Endothelial cell of umbilical vein (primary cell): Measurements from ENCODE around the gene CDH1.

Experiments
- EZH2 ChIP-seq: IDR thresholded peaks from 2 replicates; pipeline ENCODE4 v1.6.1; 2012; ENCODE audit warnings: borderline replicate concordance, low read depth, mild to moderate bottlenecking, moderate library complexity, low read length, inconsistent platforms; ENCODE audit not compliant: severe bottlenecking
- POLR2AphosphoS5 ChIP-seq: IDR thresholded peaks from 2 replicates; pipeline ENCODE4 v1.6.1; 2012; ENCODE audit warnings: low read depth, mild to moderate bottlenecking, control low read depth, low read length, moderate library complexity; ENCODE audit not compliant: insufficient read depth
- TF ChIP-seq, protein P1 (sequence below), 2 donors: IDR thresholded peaks; 1 replicate in 1 of 2; 2 replicates in 1 of 2; pipeline ENCODE4 v1.5.1; 2011; ENCODE audit warnings: low read length in 2 of 2, mild to moderate bottlenecking in 2 of 2, moderate library complexity in 2 of 2, control low read depth in 1 of 2, inconsistent platforms in 1 of 2, low read depth in 1 of 2; ENCODE audit not compliant: insufficient read depth in 1 of 2; ENCODE audit errors: extremely low read depth in 1 of 2

DNA sequence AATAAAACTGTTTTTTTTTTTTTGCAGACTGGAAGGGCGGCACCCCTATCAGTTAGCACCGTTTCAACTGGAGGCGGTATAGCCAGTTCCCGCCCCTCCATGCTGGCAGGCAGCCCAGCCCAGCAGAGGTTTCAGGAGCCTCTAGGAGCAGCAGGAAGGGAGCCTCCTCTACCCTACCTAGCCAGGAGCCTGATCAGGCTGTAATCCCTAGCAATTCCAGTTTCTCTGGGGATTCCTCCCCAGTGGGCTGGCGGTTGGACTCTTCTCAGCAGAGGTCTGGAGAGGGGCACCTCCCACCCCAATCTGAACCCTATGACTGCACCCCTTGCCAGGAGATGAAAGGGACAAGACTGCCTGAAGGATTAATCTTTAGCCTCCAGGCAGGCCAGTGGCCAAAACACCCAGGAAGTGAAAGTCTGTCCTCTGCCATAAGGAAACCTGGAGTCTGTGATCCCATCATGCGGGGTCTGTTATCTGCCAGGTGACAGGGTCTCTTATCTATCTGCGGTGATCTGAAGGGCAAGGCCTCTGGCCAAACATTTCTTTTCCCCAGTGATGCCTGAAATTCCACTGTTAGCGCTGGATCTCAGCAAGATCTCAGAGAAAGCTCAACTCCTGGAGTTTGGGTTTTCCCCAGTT, 4.9 kb upstream of the CDH1 start:
- TF ChIP-seq, protein P1, sequence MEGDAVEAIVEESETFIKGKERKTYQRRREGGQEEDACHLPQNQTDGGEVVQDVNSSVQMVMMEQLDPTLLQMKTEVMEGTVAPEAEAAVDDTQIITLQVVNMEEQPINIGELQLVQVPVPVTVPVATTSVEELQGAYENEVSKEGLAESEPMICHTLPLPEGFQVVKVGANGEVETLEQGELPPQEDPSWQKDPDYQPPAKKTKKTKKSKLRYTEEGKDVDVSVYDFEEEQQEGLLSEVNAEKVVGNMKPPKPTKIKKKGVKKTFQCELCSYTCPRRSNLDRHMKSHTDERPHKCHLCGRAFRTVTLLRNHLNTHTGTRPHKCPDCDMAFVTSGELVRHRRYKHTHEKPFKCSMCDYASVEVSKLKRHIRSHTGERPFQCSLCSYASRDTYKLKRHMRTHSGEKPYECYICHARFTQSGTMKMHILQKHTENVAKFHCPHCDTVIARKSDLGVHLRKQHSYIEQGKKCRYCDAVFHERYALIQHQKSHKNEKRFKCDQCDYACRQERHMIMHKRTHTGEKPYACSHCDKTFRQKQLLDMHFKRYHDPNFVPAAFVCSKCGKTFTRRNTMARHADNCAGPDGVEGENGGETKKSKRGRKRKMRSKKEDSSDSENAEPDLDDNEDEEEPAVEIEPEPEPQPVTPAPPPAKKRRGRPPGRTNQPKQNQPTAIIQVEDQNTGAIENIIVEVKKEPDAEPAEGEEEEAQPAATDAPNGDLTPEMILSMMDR (IDR thresholded peaks at IDR 0.05; ENCODE audit: extremely low read depth in 1 of 2, insufficient read depth in 1 of 2, low read depth in 1 of 2, low read length in 2 of 2) = no peak
- no peak for TF ChIP-seq EZH2
- TF ChIP-seq POLR2AphosphoS5 = no peak
